NCI-H1092 (cell line): Measurements from ENCODE around the gene EMC9.
A peak's percentile ranks its signal among the peaks of the same experiment; 100 is the strongest.

Experiments
- DNase-seq: peaks from one replicate; lab custom pipeline; 2025; lab: John Stamatoyannopoulos, UW

The EMC9 gene

DNA sequence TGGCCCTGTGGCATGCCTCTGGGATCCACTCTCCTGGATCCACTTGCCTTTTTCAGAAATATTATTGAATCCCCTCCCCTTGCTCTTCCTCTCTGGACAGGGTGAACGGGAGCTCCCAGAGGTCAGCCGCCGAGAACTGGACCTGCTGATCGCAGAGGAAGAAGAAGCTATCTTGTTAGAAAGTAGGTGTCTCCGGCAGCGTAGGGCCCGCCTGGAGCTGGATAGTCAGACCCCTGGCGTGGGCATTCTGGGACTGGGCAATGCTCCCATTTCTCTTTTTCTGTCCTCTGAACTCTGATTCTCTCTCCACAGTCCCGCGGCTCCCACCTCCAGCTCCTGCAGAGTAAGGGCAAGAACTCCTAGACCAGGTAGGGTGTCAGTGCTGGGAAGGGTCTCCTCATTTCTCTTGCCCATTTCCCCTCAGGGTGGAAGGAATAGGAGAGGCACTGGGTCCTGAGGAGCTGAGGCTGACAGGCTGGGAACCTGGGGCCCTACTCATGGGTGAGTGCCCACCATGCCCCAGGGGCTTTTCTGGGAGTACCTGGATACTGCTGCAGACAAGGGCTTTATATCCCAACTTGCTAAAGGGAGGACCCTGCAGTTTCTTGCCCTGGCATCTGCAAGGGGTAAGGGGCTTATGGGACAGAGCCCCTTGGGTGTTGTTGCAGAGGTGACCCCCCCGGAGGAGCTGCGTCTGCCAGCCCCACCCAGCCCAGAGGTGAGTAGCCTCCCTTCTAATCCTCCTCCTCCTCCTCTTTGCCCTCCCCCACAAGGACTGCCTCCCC, 35.8 kb upstream of the EMC9 start:
- DNase-seq = no peak

DNA sequence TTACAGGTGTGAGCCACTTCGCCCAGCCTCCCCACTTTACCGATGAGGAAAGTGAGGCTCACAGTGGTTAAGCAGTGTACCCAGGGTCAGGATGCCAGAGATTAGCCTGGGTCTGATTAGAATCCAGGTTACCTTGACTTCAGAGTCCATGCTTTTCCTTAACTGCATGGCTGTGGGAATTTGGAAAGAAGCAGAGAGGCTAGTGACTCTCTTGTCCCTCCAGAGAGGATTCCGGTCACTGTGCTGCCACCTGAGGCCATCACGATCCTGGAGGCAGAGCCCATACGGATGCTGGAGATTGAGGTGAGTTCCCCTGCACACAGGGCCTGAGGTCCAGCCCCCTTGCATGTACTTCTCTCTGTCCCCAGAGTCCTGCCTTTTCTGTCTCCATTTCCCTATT, 35.2 kb upstream of the EMC9 start:
- no peak for DNase-seq

DNA sequence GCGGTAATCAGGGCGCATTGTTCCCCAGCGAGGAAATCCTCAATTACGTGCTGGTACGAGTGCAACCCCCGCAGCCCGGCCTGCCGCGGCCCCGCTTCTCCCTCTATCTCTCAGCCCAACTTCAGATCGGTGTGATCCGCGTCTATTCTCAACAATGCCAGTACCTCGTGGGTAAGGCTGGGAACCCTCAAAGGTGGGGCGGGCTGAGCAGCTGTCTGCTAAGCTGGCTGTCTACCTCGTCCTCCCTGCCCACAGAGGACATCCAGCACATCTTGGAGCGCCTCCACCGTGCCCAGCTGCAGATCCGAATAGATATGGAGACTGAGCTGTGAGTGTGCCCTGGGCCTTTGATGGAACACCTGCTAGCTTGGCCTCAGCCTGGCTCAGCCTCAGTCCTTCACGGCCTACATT, 31.5 kb upstream of the EMC9 start:
- no peak for DNase-seq

DNA sequence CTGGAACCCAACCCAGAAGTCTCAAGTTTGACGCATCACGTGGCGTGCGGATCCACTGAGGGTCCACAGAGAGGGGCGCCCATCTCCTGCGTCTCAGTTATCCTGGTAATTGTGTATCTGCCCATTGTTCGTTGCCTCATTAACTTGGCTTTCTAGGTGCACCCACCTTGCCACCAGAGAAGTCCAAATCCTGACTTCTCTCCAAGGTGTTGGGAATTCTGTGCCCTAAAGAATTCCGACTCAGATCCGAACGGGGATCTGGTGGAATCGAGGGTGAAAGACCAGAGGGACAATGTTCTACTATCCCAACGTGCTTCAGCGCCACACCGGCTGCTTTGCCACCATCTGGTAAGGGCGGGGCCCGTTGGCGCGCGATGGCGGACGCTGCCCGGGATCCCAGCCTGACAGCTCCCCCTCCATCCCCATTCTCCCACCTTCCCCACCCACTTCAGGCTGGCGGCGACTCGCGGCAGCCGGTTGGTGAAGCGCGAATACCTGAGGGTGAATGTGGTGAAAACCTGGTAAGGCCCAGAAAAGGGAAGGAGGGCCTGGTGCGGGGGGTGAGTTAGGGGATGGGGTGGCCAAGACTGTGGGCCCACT, 31.0 kb upstream of the EMC9 start:
- DNase-seq = no peak

DNA sequence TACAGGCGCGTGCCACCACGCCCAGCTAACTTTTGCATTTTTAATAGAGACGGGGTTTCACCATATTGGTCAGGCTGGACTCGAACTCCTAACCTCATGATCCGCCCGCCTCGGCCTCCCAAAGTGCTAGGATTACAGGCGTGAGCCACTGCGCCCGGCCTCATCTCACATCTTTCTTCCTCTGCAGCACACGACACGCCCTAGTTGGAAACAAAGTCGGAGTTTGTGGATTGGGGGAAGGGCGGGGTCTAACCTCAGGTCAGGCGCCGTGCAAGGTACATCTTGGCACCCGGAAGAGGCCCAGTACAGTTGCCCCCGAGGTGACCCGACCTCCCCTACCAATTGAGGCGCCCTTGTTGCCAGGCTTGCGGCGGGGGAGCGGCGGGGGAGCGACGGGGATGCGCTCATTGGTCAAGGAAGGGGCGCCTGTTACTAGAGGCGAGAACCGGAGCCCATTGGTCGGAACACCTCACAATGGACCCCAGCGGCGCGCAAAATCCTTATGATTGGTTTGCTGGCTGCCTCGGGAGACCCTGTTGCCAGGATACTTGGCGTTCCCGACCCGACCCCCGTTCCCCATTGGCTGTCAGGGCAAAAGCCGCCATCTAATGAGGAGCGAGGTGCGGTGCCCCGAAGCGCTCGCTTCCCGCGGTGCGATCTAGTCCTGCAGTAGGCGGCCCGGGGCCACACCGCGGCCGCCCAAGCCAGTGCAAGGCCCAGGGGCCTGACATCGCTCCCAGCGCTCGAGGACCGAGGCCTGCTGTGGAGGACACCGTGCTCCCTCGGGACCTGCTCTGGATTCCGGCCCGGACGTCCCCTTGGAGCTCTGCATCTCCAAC, 30.2 kb upstream of the EMC9 start, which contains the start of gene REC8:
REC8 (plus strand) TSS at position 659 of the 839 bp plus-strand sequence. CDS start 473 bp downstream, outside the sequence.
- DNase-seq = peak; percentile 95

DNA sequence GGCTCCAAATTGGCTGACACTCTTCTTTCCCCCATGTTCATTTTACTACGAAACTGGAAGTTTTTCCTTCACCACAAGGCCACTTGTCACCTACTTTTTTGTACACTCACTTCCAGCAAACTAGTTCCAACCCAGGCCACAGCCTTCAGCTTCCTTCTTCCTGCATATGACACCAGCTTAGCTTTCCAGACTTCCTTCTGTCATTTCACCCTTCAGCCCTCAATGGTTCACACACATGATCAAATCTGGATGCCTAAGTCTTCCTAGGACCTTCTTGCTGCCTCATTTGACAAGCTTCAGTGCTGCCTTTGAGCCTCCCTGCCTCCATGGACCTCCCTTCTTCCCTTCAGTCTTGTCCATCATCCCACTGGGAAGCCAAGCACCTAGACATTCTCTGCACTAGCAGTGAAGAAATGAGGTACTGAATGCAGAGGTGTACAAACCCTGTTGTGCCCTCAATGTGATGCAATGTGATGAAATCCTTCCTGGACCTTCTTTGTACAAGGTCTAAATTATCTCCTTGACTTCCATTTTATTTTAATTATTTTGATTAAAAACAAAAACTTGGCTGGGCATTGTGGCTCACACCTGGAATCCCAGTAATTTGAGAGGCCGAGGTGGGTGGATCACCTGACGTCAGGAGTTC, 26.2 kb upstream of the EMC9 start:
- no peak for DNase-seq

DNA sequence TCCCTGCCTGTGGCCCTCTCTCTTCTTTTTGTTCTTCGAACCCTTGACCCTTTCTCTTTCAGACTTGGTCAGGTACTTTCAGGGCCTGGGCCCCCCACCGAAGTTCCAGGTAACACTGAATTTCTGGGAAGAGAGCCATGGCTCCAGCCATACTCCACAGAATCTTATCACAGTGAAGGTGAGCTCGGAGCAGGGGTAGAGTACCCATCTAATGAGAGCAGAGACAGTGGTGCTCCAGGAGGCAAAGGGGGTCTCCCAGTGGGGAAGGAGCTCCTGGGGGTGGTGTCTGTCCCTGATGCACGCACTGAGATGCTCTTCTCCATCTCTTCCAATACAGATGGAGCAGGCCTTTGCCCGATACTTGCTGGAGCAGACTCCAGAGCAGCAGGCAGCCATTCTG, 24.4 kb upstream of the EMC9 start:
- no peak for DNase-seq

DNA sequence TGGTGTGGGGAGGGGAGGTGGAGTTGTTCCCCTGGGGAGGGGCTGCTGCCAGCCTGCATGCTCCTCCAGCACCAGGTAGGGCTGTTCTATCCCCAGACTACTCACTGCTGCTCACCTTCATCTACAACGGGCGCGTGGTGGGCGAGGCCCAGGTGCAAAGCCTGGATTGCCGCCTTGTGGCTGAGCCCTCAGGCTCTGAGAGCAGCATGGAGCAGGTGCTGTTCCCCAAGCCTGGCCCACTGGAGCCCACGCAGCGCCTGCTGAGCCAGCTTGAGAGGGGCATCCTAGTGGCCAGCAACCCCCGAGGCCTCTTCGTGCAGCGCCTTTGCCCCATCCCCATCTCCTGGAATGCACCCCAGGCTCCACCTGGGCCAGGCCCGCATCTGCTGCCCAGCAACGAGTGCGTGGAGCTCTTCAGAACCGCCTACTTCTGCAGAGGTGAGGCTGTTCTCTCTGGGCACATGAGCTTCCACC, 23.2 kb upstream of the EMC9 start:
- DNase-seq = no peak

DNA sequence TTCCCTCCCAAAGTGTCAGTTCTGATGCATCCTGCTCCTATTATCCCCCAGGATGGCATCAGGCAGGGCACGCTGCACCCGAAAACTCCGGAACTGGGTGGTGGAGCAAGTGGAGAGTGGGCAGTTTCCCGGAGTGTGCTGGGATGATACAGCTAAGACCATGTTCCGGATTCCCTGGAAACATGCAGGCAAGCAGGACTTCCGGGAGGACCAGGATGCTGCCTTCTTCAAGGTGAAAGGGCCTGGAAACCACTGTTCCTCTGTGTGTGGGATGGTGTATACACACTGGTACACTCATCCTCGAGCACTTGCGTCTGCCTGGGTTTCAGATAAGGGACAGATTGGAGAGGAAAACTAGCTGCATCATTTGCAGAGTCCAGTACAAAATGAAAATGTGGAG, 20.7 kb upstream of the EMC9 start:
- no peak for DNase-seq

DNA sequence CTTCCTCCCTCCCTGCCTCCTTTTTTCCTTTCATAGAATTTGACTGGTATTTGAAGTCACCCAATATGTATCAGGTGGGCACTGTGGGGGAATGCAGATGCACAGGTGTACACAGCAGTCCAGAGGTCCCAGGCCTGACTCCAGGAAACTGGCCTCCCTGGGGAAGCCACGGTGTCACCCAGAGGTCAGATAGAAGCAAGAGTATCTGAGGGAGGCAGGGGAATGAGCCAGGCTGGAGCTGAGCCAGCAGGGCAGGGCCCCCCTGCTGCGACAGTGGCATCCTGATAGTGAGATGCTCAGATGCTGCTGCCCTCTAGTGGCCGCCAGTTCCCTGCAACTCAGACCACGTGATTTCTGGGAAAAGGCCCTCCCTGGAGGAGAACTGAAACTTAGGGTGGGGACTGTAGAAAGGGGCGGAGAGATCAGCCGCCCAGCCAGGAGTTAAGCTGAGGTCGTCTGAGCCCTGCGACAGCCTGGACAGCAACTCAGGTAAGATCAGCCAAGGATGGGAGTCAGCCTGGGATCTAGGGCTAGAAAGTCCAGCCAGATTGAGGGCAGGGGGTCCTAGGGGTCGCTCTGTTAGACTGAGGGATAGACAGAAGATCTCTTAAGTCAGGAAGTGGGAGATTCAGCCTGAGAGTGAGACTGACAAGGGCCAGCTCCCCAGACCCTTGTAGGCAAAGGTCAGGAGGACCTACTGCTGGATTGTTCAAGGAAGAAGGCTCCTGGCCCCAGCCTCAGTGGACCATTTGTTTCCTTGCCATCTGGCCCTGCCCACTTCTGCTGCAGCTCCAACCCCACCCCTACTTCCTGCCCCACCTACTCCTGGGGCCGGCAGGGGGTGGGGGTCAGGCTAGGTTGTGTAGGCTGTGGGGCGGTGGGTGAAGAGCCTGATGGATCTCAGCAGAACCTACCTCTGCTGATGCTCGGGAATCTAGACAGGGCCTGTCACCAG, 19.7 kb upstream of the EMC9 start, which contains the start of gene IRF9:
IRF9 (plus strand) TSS at position 416 of the 955 bp plus-strand sequence. CDS start 880 bp downstream, outside the sequence.
- DNase-seq = peak; percentile 84

DNA sequence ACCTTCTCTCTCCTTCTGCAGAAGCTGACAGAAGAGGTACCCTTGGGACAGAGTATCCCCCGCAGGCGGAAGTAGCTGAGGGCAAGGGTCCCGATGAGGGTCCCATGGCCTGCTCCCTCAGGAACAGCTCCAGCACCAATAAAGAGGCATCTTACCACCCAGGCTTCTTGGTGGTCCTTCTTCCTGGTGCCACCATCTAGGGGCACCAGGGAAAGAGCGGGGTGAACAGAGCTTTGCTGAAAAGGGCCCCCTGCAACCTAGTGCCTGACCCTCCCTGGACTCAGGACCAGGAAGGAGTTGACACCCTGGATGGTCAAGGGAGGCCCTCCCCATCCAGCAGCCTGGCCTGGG, 19.1 kb upstream of the EMC9 start:
- no peak for DNase-seq

DNA sequence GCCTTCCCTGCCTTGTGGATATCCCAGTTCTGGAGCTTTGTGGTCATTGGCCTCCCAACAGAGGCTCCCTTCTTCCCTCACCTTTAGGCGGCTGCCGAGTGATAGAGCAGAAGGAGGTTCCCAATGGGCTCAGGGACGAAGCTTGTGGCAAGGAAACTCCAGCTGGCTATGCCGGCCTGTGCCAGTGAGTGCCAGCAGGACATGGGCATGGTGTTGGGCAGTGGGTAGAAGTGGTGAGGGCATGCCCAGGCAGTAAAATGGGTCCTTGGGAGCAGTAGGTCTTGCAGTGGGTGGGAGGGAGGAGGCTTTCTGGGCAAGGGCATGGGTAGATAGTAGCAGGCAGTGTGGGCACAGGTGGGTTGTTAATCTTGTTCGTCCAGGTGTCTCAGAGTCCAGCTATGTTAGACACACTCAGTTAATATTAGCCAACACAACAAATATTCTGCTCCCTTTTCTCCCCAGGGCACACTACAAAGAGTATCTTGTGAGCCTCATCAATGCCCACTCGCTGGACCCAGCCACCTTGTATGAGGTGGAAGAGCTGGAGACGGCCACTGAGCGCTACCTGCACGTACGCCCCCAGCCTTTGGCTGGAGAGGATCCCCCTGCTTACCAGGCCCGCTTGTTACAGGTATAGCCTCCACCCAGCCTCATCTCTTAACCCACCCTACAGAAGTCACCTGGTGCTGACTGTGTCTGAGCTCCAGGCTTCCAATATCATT, 18.5 kb upstream of the EMC9 start:
- DNase-seq = no peak

DNA sequence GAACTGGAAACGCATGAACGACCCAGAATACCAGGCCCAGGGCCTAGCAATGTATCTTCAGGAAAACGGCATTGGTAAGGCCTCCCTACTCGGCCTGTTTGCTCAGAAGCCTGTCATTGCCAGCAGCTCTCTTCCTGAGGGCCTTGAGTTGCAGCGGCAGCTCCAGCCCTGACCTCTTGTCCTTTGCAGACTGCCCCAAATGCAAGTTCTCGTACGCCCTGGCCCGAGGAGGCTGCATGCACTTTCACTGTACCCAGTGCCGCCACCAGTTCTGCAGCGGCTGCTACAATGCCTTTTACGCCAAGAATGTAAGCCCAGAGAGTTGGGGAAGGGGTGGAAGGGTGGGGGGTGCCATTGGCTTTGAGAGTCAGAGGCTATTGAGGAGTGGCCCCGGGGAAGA, 15.9 kb upstream of the EMC9 start:
- no peak for DNase-seq

DNA sequence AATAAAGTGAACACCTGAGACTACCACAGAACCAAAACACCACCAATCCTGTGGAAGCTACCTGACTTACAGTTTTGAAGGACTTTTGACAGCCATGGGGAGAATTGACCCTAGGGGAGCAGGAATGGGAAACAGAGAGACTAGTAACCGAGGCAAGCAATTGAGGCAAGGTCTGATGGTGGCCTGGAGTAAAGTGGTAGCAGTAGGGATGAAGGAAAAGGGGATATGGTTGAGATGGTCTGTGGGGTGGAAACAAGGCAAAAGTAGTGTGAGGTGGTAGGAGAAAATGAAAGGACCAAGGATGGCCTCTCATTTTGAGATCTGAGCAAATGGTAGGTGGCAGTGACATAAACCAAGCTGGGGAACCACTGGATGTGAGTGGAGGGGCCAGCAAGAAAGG, 15.4 kb upstream of the EMC9 start:
- DNase-seq = no peak

DNA sequence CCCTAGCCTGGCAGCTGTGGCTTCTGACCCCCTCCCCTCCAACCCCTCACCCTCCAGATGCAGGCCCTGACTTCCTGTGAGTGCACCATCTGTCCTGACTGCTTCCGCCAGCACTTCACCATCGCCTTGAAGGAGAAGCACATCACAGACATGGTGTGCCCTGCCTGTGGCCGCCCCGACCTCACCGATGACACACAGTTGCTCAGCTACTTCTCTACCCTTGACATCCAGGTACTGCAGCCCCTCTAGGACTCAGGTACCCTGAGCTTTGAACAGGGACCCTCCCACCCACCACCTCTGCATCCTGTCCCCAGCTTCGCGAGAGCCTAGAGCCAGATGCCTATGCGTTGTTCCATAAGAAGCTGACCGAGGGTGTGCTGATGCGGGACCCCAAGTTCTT, 13.7 kb upstream of the EMC9 start:
- no peak for DNase-seq

DNA sequence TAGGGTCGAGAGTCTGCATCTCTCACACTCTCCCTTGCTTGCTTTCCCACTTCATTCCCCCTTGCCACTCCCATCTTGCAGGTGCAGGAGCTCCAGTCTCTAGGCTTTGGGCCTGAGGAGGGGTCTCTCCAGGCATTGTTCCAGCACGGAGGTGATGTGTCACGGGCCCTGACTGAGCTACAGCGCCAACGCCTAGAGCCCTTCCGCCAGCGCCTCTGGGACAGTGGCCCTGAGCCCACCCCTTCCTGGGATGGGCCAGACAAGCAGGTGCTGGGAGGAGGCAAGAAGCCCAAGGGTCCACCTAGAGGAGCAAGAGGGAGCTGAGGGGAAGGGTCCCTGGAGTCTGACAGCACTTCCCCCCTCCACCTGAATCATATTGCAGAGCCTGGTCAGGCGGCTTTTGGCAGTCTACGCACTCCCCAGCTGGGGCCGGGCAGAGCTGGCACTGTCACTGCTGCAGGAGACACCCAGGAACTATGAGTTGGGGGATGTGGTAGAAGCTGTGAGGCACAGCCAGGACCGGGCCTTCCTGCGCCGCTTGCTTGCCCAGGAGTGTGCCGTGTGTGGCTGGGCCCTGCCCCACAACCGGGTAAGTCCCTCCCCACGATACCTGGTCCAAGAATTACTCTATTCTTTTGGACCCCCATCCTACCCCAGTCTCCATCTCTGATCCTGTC, 10.2 kb upstream of the EMC9 start:
- no peak for DNase-seq

DNA sequence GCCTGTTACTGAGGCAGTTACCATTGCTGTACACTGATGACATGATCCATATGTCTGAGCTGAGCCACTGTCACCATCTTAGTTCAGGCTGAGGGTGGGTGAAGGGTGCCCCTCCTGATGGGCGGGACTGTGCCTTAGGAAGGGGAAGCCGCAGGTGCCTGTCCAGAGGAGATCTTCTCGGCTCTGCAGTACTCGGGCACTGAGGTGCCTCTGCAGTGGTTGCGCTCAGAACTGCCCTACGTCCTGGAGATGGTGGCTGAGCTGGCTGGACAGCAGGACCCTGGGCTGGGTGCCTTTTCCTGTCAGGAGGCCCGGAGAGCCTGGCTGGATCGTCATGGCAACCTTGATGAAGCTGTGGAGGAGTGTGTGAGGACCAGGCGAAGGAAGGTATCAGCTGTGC, 9.6 kb upstream of the EMC9 start:
- no peak for DNase-seq

DNA sequence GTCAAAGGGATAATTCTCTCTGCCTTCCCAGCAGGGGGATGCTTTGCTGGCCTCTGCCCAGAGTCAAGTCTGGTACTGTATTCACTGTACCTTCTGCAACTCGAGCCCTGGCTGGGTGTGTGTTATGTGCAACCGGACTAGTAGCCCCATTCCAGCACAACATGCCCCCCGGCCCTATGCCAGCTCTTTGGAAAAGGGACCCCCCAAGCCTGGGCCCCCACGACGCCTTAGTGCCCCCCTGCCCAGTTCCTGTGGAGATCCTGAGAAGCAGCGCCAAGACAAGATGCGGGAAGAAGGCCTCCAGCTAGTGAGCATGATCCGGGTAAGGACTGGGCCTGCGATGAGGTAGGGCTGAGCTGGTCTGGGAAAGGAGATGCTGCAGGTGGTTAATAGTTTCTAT, 9.2 kb upstream of the EMC9 start:
- DNase-seq = no peak

DNA sequence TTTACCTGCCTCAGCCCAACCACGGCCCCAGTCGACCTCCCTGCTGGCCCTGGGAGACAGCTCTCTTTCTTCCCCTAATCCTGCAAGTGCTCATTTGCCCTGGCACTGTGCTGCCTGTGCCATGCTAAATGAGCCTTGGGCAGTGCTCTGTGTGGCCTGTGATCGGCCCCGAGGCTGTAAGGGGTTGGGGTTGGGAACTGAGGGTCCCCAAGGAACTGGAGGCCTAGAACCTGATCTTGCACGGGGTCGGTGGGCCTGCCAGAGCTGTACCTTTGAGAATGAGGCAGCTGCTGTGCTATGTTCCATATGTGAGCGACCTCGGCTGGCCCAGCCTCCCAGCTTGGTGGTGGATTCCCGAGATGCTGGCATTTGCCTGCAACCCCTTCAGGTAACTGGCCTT, 8.7 kb upstream of the EMC9 start:
- DNase-seq = no peak
